ENCODE measurements around the gene CXCL13.

- TF ChIP-seq CTCF (IDR thresholded peaks at IDR 0.05) (no peak), POLR2AphosphoS5 (IDR thresholded peaks at IDR 0.05) (no peak), POLR2A (IDR thresholded peaks at IDR 0.05) (no peak), EP300 (IDR thresholded peaks at IDR 0.05) (no peak)
These were observed 27.5 kb upstream of the CXCL13 start for GRCh38 chr4:77578145-77578544.

All from upper lobe of left lung (tissue), 4 donors.